Sigmoid colon (tissue), 7 donors: ENCODE results near the gene FJX1. TPM values are rescaled to one million over a fixed set of nuclear protein-coding genes. Genes with fewer than 3 reads are reported as not detected.

Experiments used
- DNase-seq: peaks from one replicate; pipeline ENCODE4 v3.0.0-alpha.2; 2019
- H3K27ac ChIP-seq, 4 donors: fragments of 200-600 bp; sonication (generic); one replicate each; pipeline ENCODE4 v1.5.1; 2016 to 2019; ENCODE audit warnings: mild to moderate bottlenecking in 1 of 4
- H3K27me3 ChIP-seq, 3 donors: fragments of 200-600 bp; sonication (generic); one replicate each; pipeline ENCODE4 v1.5.1; 2019; ENCODE audit warnings: mild to moderate bottlenecking in 1 of 3
- H3K36me3 ChIP-seq, 4 donors: fragments of 200-600 bp; sonication (generic); one replicate each; pipeline ENCODE4 v1.5.1; 2016 to 2019
- H3K4me1 ChIP-seq, 4 donors: fragments of 200-600 bp; sonication (generic); one replicate each; pipeline ENCODE4 v1.5.1; 2017 to 2019
- H3K4me3 ChIP-seq, 4 donors: fragments of 200-600 bp; sonication (generic); one replicate each; pipeline ENCODE4 v1.5.1; 2017 to 2019; ENCODE audit warnings: mild to moderate bottlenecking in 2 of 4, moderate library complexity in 1 of 4
- H3K9me3 ChIP-seq, 4 donors: fragments of 200-600 bp in 3 of 4; sonication (generic) in 3 of 4; one replicate each; pipeline versions ENCODE4 v1.5.1 to v1.6.1; 2013 to 2019
- CTCF ChIP-seq, 4 experiments: fragments of 450-650 bp in 3 of 4; fragments of 200-600 bp in 1 of 4; IDR thresholded peaks; one replicate each; pipeline ENCODE4 v1.5.1; 2016 to 2019; ENCODE audit warnings: antibody characterized with exemption in 4 of 4, mild to moderate bottlenecking in 3 of 4, moderate library complexity in 2 of 4
- EP300 ChIP-seq, 4 donors: sonication (generic); formaldehyde crosslinking; IDR thresholded peaks; one replicate each; pipeline ENCODE4 v1.6.1; 2017; ENCODE audit warnings: antibody characterized with exemption in 4 of 4
- POLR2A ChIP-seq, 2 donors: fragments of 450-650 bp; IDR thresholded peaks; one replicate each; pipeline ENCODE4 v1.6.1; 2016; ENCODE audit warnings: antibody characterized with exemption in 2 of 2, mild to moderate bottlenecking in 2 of 2, moderate library complexity in 2 of 2
- POLR2AphosphoS5 ChIP-seq, 4 donors: sonication (generic); formaldehyde crosslinking; IDR thresholded peaks; one replicate each; pipeline ENCODE4 v1.6.1; 2017; ENCODE audit warnings: antibody characterized with exemption in 4 of 4
- WGBS, 2 donors: extraction: QIAGEN DNeasy Blood & Tissue Kit; methylation state at CpG; one replicate each; pipeline ENCODE4 v1.1.7; 2013; 5-methylcytosine and 5-hydroxymethylcytosine counted together
- intact Hi-C: fragments of 100-400 bp; cut with DNase I; formaldehyde crosslinking; loops from one replicate; pipeline ENCODE4 v1.15.1; 2023
- polyA plus RNA-seq, 3 donors: library from polyadenylated mRNA; stranded (reverse); fragments of 200-250 nt; gene quantifications; one replicate each; pipeline ENCODE4 v1.2.3, GENCODE V29; 2013
- total RNA-seq, 4 donors: library from RNA; depleted of rRNA; stranded (reverse); fragments of >200 nt; gene quantifications; one replicate each; pipeline ENCODE4 v1.1.0, GENCODE V29; 2016
- donor health status: healthy with polysubstance abuse.
- donor health status: Bipolar disorder and iron deficiency.
- donor health status: healthy.

The FJX1 gene
- total and polyA plus RNA-seq, 7 donors = 0.46 to 9.4 (median 2.3) TPM; not detected in 1

- Histone ChIP-seq H3K27ac (no peak overlapping the region), H3K36me3 (no peaks in the 10 kb centered on the region), H3K4me1 (no peaks in the 10 kb centered on the region), H3K9me3 (no peaks in the 10 kb centered on the region), H3K27me3 (no peaks in the 10 kb centered on the region), H3K4me3 (no peak overlapping the region)
- TF ChIP-seq POLR2A (IDR thresholded peaks at IDR 0.05) (no peak), EP300 (IDR thresholded peaks at IDR 0.05) (no peak), CTCF (IDR thresholded peaks at IDR 0.05) (no peak), POLR2AphosphoS5 (IDR thresholded peaks at IDR 0.05) (no peak)
- 59 to 80% methylated on average over 1 of the region's 1 CpG for WGBS, 2 donors
- intact Hi-C loops = no loop called here
- no peak for DNase-seq
Observed at GRCh38 chr11:35582033-35582432, 36.2 kb upstream of the FJX1 start.

DNA sequence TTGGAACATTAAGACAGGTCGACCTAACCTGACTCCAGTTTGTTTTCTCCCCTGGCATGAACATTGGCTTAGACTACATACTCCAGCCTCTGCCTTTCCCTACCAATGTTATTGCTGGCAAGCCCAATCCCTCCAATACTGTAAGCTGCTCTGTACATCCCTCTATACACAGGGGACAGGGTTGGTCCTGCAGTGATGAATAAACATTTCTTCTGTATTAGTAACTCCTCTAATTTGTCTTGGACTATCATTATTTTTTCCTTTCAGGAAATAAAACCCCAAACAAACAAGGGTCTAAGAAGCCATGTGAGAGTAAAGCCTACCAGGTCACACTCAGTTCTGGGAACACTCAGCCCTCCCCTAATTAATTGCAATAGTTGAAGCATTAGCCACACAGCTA lies 35.1 kb upstream of the FJX1 start:
- no peaks in the 10 kb centered on the region for H3K27me3 ChIP-seq
- no peaks in the 10 kb centered on the region for H3K36me3 ChIP-seq
- no peaks in the 10 kb centered on the region for H3K4me1 ChIP-seq
- H3K4me3 ChIP-seq = no peak overlapping the region
- H3K27ac ChIP-seq = no peak overlapping the region
- WGBS, 2 donors = 57 to 69% methylated on average over 1 of the region's 1 CpG
- H3K9me3 ChIP-seq = no peaks in the 10 kb centered on the region
- DNase-seq = no peak
- no peak for TF ChIP-seq POLR2AphosphoS5 (IDR thresholded peaks at IDR 0.05)
- no peak for TF ChIP-seq POLR2A (IDR thresholded peaks at IDR 0.05)
- TF ChIP-seq CTCF (IDR thresholded peaks at IDR 0.05) = no peak
- no peak for TF ChIP-seq EP300 (IDR thresholded peaks at IDR 0.05)
- intact Hi-C loops = no loop called here

DNA sequence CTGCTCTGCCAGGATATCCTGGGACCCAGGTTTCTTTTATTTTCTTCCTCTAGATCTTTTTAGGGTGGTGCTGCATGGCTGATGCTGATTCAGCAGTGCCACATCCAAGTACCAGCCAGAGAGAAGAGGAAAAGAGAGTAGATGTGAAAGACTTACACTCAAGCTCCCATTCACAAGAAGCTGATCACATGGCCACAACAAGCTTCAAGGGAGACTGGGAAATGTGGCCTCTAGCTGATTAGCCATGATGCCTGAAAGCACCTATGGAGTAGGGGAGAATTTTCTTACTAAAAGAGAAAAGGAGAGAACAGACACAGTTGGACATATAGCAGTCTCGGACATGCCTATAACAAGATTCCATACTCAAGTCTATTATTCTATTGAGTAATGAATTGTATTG lies 34.4 kb upstream of the FJX1 start:
- no peak for DNase-seq
- no peak overlapping the region for H3K27ac ChIP-seq
- WGBS, 2 donors = 88 to 89% methylated on average over 1 of the region's 1 CpG
- TF ChIP-seq EP300 (IDR thresholded peaks at IDR 0.05) (no peak), POLR2AphosphoS5 (IDR thresholded peaks at IDR 0.05) (no peak), CTCF (IDR thresholded peaks at IDR 0.05) (no peak), POLR2A (IDR thresholded peaks at IDR 0.05) (no peak)
- no peaks in the 10 kb centered on the region for H3K4me1 ChIP-seq
- intact Hi-C loops = no loop called here
- no peaks in the 10 kb centered on the region for H3K9me3 ChIP-seq
- no peaks in the 10 kb centered on the region for H3K36me3 ChIP-seq
- H3K4me3 ChIP-seq = no peak overlapping the region
- H3K27me3 ChIP-seq = no peaks in the 10 kb centered on the region

DNA sequence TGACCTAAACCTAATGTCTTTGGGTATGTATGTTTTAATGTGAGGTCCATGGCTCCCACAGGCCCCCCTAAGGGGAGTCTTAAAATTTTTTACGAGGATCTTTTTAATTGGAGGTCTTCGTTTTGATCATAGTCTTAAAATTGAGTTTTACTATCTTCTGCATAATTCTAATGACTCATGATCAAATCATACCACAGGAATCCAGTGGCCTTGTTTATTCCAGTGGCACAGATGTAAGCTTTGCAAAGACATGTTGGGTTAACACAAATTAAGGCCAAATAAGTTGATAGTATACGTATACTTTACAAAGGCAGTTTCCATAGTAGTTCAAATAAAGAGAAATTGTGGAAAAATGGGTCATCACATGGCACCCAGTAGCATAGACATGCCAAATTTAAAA lies 33.9 kb upstream of the FJX1 start:
- 75 to 78% methylated on average over 3 of the region's 3 CpGs for WGBS, 2 donors
- intact Hi-C loops = no loop called here
- DNase-seq = no peak

More for the DNA sequence above, 33.9 kb upstream of the FJX1 start:
- Histone ChIP-seq H3K4me3 (no peak overlapping the region), H3K4me1 (no peaks in the 10 kb centered on the region), H3K27me3 (no peaks in the 10 kb centered on the region), H3K36me3 (no peaks in the 10 kb centered on the region), H3K9me3 (no peaks in the 10 kb centered on the region), H3K27ac (no peak overlapping the region)
- TF ChIP-seq CTCF (IDR thresholded peaks at IDR 0.05) (no peak), POLR2AphosphoS5 (IDR thresholded peaks at IDR 0.05) (no peak), POLR2A (IDR thresholded peaks at IDR 0.05) (no peak), EP300 (IDR thresholded peaks at IDR 0.05) (no peak)
